ENCODE results near the gene SPDYE16.
"Not testable (repeated sequence)": the region's sequence is repeated elsewhere in the genome, so short reads cannot be mapped to it uniquely, and the experiment has no call there.

Gene SPDYE16

DNA sequence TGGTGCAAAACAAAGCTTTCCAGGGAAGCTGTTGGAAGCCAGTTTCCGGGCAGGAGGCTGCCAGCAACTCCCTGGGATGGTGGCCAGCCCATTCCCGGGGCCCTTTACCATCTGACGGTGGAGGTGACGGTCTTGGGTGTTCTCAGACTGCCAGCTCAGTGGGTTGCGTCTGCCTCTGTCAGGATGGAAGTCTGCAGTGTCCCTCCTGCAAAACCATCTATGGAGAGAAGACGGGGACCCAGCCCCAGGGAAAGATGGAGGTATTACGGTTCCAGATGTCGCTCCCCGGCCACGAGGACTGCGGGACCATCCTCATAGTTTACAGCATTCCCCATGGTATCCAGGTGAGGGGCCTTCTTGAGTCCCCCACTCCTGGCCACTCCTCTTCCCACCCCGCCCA, 39.9 kb downstream of the SPDYE16 start:
- not testable (repeated sequence) for DNase-seq

- not testable (repeated sequence) for DNase-seq
These were observed 40.3 kb downstream of the SPDYE16 start for GRCh38 chr7:76502836-76503235.

DNA sequence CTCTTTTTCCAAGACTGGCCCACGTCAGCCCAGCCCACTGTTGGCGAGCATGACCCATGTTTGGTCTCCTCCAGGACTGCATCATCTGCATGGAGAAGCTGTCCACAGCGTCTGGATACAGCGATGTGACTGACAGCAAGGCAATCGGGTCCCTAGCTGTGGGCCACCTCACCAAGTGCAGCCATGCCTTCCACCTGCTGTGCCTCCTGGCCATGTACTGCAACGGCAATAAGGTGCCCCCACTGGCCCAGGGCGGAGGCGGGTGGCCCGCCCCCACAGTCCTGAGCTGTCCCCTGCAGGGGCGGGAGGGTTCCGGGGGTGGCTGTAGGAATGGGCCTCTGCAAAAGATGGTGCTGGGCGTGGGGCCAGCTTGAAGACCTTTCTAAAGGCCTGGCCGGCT, 40.9 kb downstream of the SPDYE16 start:
- DNase-seq: not testable (repeated sequence)

GRCh38 chr7:76499924-76500241, 43.2 kb downstream of the SPDYE16 start:
- DNase-seq: not testable (repeated sequence)

- DNase-seq: not testable (repeated sequence)
These were observed 43.7 kb downstream of the SPDYE16 start for GRCh38 chr7:76499201-76499923.

GRCh38 chr7:76498583-76499200, 44.4 kb downstream of the SPDYE16 start:
- not testable (repeated sequence) for DNase-seq

DNA sequence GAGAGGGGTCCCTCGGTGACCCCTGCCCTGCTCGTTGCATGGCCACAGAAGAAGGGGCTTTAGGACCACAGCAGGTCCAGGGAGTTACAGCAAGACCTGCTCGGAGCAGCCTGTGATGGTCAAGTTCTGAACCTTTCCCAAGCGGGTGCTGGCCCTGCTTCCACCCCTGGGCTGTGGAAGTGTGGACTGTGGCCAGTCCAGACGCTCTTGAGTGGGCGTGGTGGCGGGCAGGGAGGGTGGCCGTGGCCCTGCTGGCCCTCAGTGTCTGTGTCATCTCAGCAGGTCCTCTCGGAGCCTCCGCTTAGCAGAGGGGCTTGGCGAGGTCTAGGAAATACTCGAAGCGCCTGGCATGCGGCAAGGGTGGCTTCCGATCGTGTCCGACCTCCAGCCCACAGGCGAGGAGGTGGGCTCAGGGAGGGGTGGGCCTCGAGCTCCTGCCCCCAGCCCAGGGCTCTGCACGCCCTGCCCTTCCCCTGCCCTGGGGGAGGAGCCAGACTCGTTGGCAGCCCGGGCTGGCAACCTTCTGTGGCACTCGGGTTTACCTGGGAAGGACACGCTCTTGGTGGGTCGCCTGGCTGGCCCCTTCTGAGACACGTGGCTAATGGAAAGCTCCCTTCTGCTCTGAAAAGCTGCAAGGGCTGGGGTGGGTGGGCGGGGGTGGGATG, 45.0 kb downstream of the SPDYE16 start:
- DNase-seq: not testable (repeated sequence)

- DNase-seq: not testable (repeated sequence)
These were observed 47.4 kb downstream of the SPDYE16 start for GRCh38 chr7:76495717-76496116.

GRCh38 chr7:76492139-76492538, 51.0 kb downstream of the SPDYE16 start:
- not testable (repeated sequence) for DNase-seq

- not testable (repeated sequence) for DNase-seq
These were observed 55.1 kb downstream of the SPDYE16 start for GRCh38 chr7:76487969-76488368.

DNA sequence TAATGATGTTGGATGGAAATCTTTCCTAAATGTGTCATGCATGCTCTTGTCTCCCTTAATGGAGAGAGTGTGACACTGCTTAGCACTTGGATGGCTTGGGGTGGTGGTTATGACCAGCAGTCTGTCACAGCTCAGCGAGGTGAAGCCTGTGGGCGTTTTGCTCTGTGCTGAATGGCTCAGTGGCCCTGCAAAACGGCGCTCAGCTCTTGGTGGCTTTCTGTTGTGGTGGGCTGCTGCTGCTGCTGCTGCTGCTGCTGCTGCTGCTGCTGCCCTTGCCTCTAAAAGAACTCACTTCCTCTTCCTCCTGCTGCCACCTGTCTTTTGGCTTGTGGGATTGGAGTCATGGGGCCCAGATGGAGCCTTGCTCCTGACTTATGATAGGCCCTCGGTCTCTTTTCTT, 56.5 kb downstream of the SPDYE16 start:
- not testable (repeated sequence) for DNase-seq

GRCh38 chr7:76485822-76486610, 57.1 kb downstream of the SPDYE16 start:
- DNase-seq: not testable (repeated sequence)

- DNase-seq: not testable (repeated sequence)
These were observed 58.6 kb downstream of the SPDYE16 start for GRCh38 chr7:76484456-76484855.

DNA sequence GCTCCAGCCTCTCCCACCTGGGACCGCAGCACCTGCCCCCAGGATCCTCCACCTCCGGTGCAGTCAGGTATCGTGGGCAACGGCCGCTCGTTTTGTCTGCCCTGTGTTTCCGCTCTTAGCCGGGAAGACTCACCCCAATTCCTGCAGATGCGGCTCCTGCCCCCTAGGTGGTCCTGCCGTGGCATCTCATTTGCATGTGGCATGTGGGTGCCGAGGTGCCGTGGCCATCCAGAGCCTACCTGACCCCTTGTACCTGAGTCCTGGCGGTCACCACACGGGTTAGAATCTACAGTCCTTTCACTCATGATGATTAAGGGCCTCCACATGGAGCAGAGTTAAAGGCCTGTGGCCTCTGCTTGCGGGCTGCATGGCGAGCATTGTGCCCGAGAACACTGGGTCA, 60.0 kb downstream of the SPDYE16 start:
- DNase-seq: not testable (repeated sequence)

DNA sequence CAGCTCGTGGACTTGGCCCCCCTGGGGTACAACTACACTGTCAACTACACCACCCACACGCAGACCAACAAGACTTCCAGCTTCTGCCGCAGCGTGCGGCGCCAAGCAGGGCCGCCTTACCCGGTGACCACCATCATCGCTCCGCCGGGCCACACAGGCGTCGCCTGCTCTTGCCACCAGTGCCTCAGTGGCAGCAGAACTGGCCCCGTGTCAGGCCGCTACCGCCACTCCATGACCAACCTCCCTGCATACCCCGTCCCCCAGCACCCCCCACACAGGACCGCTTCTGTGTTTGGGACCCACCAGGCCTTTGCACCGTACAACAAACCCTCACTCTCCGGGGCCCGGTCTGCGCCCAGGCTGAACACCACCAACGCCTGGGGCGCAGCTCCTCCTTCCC, 60.4 kb downstream of the SPDYE16 start:
- DNase-seq: not testable (repeated sequence)
